H9 (cell line): Measurements from ENCODE around the gene VPS9D1. TPM values are rescaled to one million over a fixed set of nuclear protein-coding genes. Genes with fewer than 3 reads are reported as not detected.

Experiments used
- DNase-seq: peaks from one replicate; pipeline ENCODE4 v3.0.0-alpha.2; 2017
- H2AFZ ChIP-seq: one replicate; pipeline ENCODE4 v1.6.1; 2013; ENCODE audit warnings: mild to moderate bottlenecking, low read length, control low read depth, moderate library complexity
- H2AK5ac ChIP-seq: 2 replicates; pipeline ENCODE4 v1.6.1; 2013; ENCODE audit warnings: low read length, control low read depth, mixed read lengths; ENCODE audit not compliant: insufficient read length
- H2BK120ac ChIP-seq: one replicate; pipeline ENCODE4 v1.6.1; 2013; ENCODE audit warnings: low read depth, mild to moderate bottlenecking, low read length, control low read depth, inconsistent platforms; ENCODE audit not compliant: poor library complexity, severe bottlenecking
- H2BK12ac ChIP-seq: 2 replicates; pipeline ENCODE4 v1.6.1; 2013; ENCODE audit warnings: low read length, control low read depth, mixed read lengths, low read depth; ENCODE audit not compliant: insufficient read length
- H2BK15ac ChIP-seq: 2 replicates; pipeline ENCODE4 v1.6.1; 2013; ENCODE audit warnings: low read depth, low read length, control low read depth
- H2BK20ac ChIP-seq: one replicate; pipeline ENCODE4 v1.6.1; 2013; ENCODE audit warnings: low read depth, mild to moderate bottlenecking, low read length, control low read depth, inconsistent platforms; ENCODE audit not compliant: poor library complexity, severe bottlenecking
- H2BK5ac ChIP-seq: 2 replicates; pipeline ENCODE4 v1.6.1; 2013; ENCODE audit warnings: low read length, control low read depth, mixed read lengths; ENCODE audit not compliant: insufficient read length
- H3K14ac ChIP-seq: 2 replicates; pipeline ENCODE4 v1.6.1; 2013; ENCODE audit warnings: low read length, control low read depth; ENCODE audit not compliant: insufficient read depth
- H3K18ac ChIP-seq: 2 replicates; pipeline ENCODE4 v1.6.1; 2013; ENCODE audit warnings: low read depth, mild to moderate bottlenecking, mixed read lengths, low read length, control low read depth; ENCODE audit not compliant: insufficient read length
- H3K23ac ChIP-seq: 2 replicates; pipeline ENCODE4 v1.6.1; 2013; ENCODE audit warnings: low read length, control low read depth, mixed read lengths, low read depth; ENCODE audit not compliant: insufficient read length
- H3K23me2 ChIP-seq: 2 replicates; pipeline ENCODE4 v1.6.1; 2013; ENCODE audit warnings: low read depth, mild to moderate bottlenecking, mixed read lengths, low read length, control low read depth; ENCODE audit not compliant: insufficient read length, poor library complexity, severe bottlenecking
- H3K27ac ChIP-seq: 2 replicates; pipeline ENCODE4 v1.5.1; 2013; ENCODE audit warnings: low read length, control low read depth, mixed read lengths, low read depth; ENCODE audit not compliant: insufficient read length
- H3K27me3 ChIP-seq: 2 replicates; pipeline ENCODE4 v1.6.1; 2013; ENCODE audit warnings: low read length, control low read depth, inconsistent platforms; ENCODE audit not compliant: insufficient read depth
- H3K4ac ChIP-seq: 2 replicates; pipeline ENCODE4 v1.6.1; 2013; ENCODE audit warnings: low read depth, mild to moderate bottlenecking, control low read depth, inconsistent platforms, low read length, moderate library complexity
- H3K4me1 ChIP-seq: 2 replicates; pipeline ENCODE4 v1.6.1; 2013; ENCODE audit warnings: low read length, control low read depth, inconsistent platforms; ENCODE audit not compliant: insufficient read depth
- H3K4me2 ChIP-seq: 2 replicates; pipeline ENCODE4 v1.6.1; 2013; ENCODE audit warnings: low read length, control low read depth, mixed read lengths; ENCODE audit not compliant: insufficient read length, insufficient read depth
- H3K56ac ChIP-seq: 2 replicates; pipeline ENCODE4 v1.6.1; 2013; ENCODE audit warnings: low read depth, mild to moderate bottlenecking, mixed read lengths, low read length, control low read depth; ENCODE audit not compliant: insufficient read length
- H3K79me1 ChIP-seq: 2 replicates; pipeline ENCODE4 v1.6.1; 2013; ENCODE audit warnings: low read depth, mild to moderate bottlenecking, moderate library complexity, low read length, control low read depth, inconsistent platforms; ENCODE audit not compliant: insufficient read depth, poor library complexity, severe bottlenecking
- H3K79me2 ChIP-seq: 2 replicates; pipeline ENCODE4 v1.6.1; 2013; ENCODE audit warnings: low read length, control low read depth, inconsistent platforms; ENCODE audit not compliant: insufficient read depth
- H3K9ac ChIP-seq: 2 replicates; pipeline ENCODE4 v1.6.1; 2013; ENCODE audit warnings: low read length, control low read depth, mixed read lengths; ENCODE audit not compliant: insufficient read length; ENCODE audit errors: extremely low read depth
- H3K9me3 ChIP-seq: one replicate; pipeline ENCODE4 v1.6.1; 2013; ENCODE audit warnings: low read depth, low read length, inconsistent platforms; ENCODE audit not compliant: control insufficient read depth
- H3T11ph ChIP-seq: one replicate; pipeline ENCODE4 v1.6.1; 2013; ENCODE audit warnings: mild to moderate bottlenecking, low read length, control low read depth, inconsistent platforms
- H4K20me1 ChIP-seq: one replicate; pipeline ENCODE4 v1.6.1; 2013; ENCODE audit not compliant: control insufficient read depth, insufficient read length, insufficient read depth
- H4K5ac ChIP-seq: 2 replicates; pipeline ENCODE4 v1.6.1; 2013; ENCODE audit warnings: low read depth, mild to moderate bottlenecking, mixed read lengths, low read length, control low read depth; ENCODE audit not compliant: insufficient read length
- H4K8ac ChIP-seq: replicated peaks from 2 replicates; pipeline ENCODE4 v1.6.1; 2013; ENCODE audit warnings: low read length, control low read depth, mixed read lengths, low read depth; ENCODE audit not compliant: insufficient read length
- H4K91ac ChIP-seq: 2 replicates; pipeline ENCODE4 v1.6.1; 2013; ENCODE audit warnings: low read depth, mild to moderate bottlenecking, moderate library complexity, mixed read lengths, low read length, control low read depth; ENCODE audit not compliant: insufficient read length
- H3K27ac Mint-ChIP-seq, 3 experiments: 2 replicates in 2 of 3; 3 replicates in 1 of 3; pipeline ENCODE4 v1.8.0; 2020 to 2021; ENCODE audit warnings: mixed read lengths in 3 of 3, mild to moderate bottlenecking in 1 of 3, moderate library complexity in 1 of 3
- H3K27me3 Mint-ChIP-seq: 2 replicates; pipeline ENCODE4 v1.8.0; 2021; ENCODE audit warnings: low read depth, mild to moderate bottlenecking, moderate library complexity, mixed read lengths
- H3K36me3 Mint-ChIP-seq, 3 experiments: 2 replicates in 2 of 3; 3 replicates in 1 of 3; pipeline ENCODE4 v1.8.0; 2020 to 2021; ENCODE audit warnings: low read depth in 3 of 3, mixed read lengths in 3 of 3; ENCODE audit not compliant: insufficient read depth in 1 of 3
- H3K4me1 Mint-ChIP-seq, 2 experiments: 2 replicates each; pipeline ENCODE4 v1.8.0; 2020; ENCODE audit warnings: mixed read lengths in 2 of 2
- H3K4me3 Mint-ChIP-seq, 2 experiments: 2 replicates in 1 of 2; 3 replicates in 1 of 2; pipeline ENCODE4 v1.8.0; 2020 to 2021; ENCODE audit warnings: mild to moderate bottlenecking in 2 of 2, mixed read lengths in 2 of 2, moderate library complexity in 1 of 2
- H3K9me3 Mint-ChIP-seq, 2 experiments: 2 replicates in 1 of 2; 3 replicates in 1 of 2; pipeline ENCODE4 v1.8.0; 2020; ENCODE audit warnings: mild to moderate bottlenecking in 2 of 2, mixed read lengths in 2 of 2, moderate library complexity in 1 of 2
- CTCF ChIP-seq: fragments of 200-600 bp; sonication (generic); conservative IDR thresholded peaks from 3 replicates; pipeline ENCODE4 v1.8.0; 2021; ENCODE audit warnings: antibody characterized with exemption, mild to moderate bottlenecking
- WGBS: extraction: QIAGEN DNeasy Blood & Tissue Kit; methylation state at CpG from one replicate; pipeline ENCODE4 v1.1.7; 2013; ENCODE audit warnings: missing lambda C conversion rate, low lambda C conversion rate, mixed read lengths; ENCODE audit not compliant: insufficient read length; ENCODE audit errors: extremely low coverage; 5-methylcytosine and 5-hydroxymethylcytosine counted together
- total RNA-seq: library from RNA; stranded (reverse); gene quantifications from 2 replicates; pipeline ENCODE4 v1.2.1, GENCODE V29; 2021

The VPS9D1 gene
- total RNA-seq, 1 experiment from 2014 or later: 6.0 TPM

GRCh38 chr16:89689142-89689541, 31.6 kb downstream of the VPS9D1 start:
- Histone ChIP-seq H3K27ac (no peak overlapping the region), H3K4me1 (no peaks in the 10 kb centered on the region), H4K20me1 (no peaks in the 10 kb centered on the region), H3K79me2 (no peaks in the 10 kb centered on the region), H2BK5ac (no peak overlapping the region), H2BK20ac (no peak overlapping the region), H2BK120ac (no peak overlapping the region), H3K4me2 (no peak overlapping the region), H3K79me1 (no peaks in the 10 kb centered on the region), H3K23ac (no peak overlapping the region), H2AFZ (no peak overlapping the region), H2AK5ac (no peak overlapping the region), H3K18ac (no peak overlapping the region), H3K27me3 (no peaks in the 10 kb centered on the region), H4K8ac (no peak overlapping the region), H3K4ac (no peak overlapping the region), H3K56ac (no peak overlapping the region), H3T11ph (no peak overlapping the region), H3K14ac (no peak overlapping the region), H3K9me3 (peaks cover 7% of the 10 kb centered on the region), H2BK15ac (no peak overlapping the region), H4K5ac (no peak overlapping the region), H2BK12ac (no peak overlapping the region), H3K9ac (no peak overlapping the region), H3K23me2 (peaks cover 8% of the 10 kb centered on the region), H4K91ac (no peak overlapping the region)
- Mint-ChIP-seq H3K36me3 (peaks cover 54 to 76% (median 61%) of the 10 kb centered on the region in 3 experiments), H3K9me3 (peaks cover 17 to 21% of the 10 kb centered on the region in 2 experiments), H3K27me3 (peaks cover 3% of the 10 kb centered on the region), H3K4me3 (no peak overlapping the region; a peak in 1 of 5 replicates), H3K4me1 (peaks cover 6 to 7% of the 10 kb centered on the region in 2 experiments), H3K27ac (no peak overlapping the region)
- WGBS: no CpG with 5 or more reads among the region's 13 CpGs
- no peak for TF ChIP-seq CTCF
- no peak for DNase-seq
